Stomach (tissue), 9 donors: ENCODE data around the gene DST. TPM values are rescaled to one million over a fixed set of nuclear protein-coding genes. Genes with fewer than 3 reads are reported as not detected.

Experiments used
- DNase-seq, 2 donors: peaks; one replicate each; pipeline versions ENCODE4 v3.0.0 to v3.0.0-alpha.2; 2013 to 2019
- H3K27ac ChIP-seq, 5 donors: fragments of 200-600 bp in 4 of 5; sonication (generic) in 4 of 5; one replicate each; pipeline ENCODE4 v1.5.1; 2013 to 2019; ENCODE audit warnings: mild to moderate bottlenecking in 1 of 5, moderate library complexity in 1 of 5
- H3K27me3 ChIP-seq, 3 donors: fragments of 200-600 bp; sonication (generic); one replicate each; pipeline ENCODE4 v1.5.1; 2017 to 2019; ENCODE audit warnings: mixed run types in 1 of 3
- H3K36me3 ChIP-seq, 4 donors: fragments of 200-600 bp; sonication (generic); 1 replicate in 3 of 4; 2 replicates in 1 of 4; pipeline ENCODE4 v1.5.1; 2016 to 2019
- H3K4me1 ChIP-seq, 4 donors: fragments of 200-600 bp; sonication (generic); one replicate each; pipeline ENCODE4 v1.5.1; 2016 to 2019
- H3K4me3 ChIP-seq, 4 donors: fragments of 200-600 bp; sonication (generic) in 3 of 4; one replicate each; pipeline ENCODE4 v1.5.1; 2016 to 2019; ENCODE audit warnings: mild to moderate bottlenecking in 1 of 4
- H3K9me3 ChIP-seq, 4 donors: fragments of 200-600 bp; sonication (generic); one replicate each; pipeline ENCODE4 v1.5.1; 2016 to 2019
- CTCF ChIP-seq, 7 experiments: fragments of 450-650 bp in 4 of 7; fragments of 200-600 bp in 3 of 7; sonication (generic) in 3 of 7; IDR thresholded peaks; one replicate each; pipeline ENCODE4 v1.5.1; 2016 to 2019; ENCODE audit warnings: antibody characterized with exemption in 7 of 7, control low read depth in 2 of 7, mild to moderate bottlenecking in 1 of 7
- EP300 ChIP-seq: sonication (generic); formaldehyde crosslinking; IDR thresholded peaks from one replicate; pipeline ENCODE4 v1.6.1; 2017; ENCODE audit warnings: antibody characterized with exemption
- POLR2A ChIP-seq, 4 donors: fragments of 450-650 bp; IDR thresholded peaks; one replicate each; pipeline ENCODE4 v1.6.1; 2016; ENCODE audit warnings: antibody characterized with exemption in 4 of 4, control low read depth in 2 of 4, mild to moderate bottlenecking in 1 of 4, moderate library complexity in 1 of 4
- intact Hi-C: fragments of 100-400 bp; cut with DNase I; formaldehyde crosslinking; loops from one replicate; pipeline ENCODE4 v1.15.1; 2023; ENCODE audit warnings: low total_unique reads
- polyA plus RNA-seq, 3 donors: library from polyadenylated mRNA; stranded (reverse); fragments of 200-250 nt; gene quantifications; one replicate each; pipeline ENCODE4 v1.2.3, GENCODE V29; 2013
- total RNA-seq, 5 donors: library from RNA; depleted of rRNA; stranded (reverse); fragments of >200 nt; gene quantifications; one replicate each; pipeline versions ENCODE4 v1.1.0 to v1.2.3, GENCODE V29; 2014 to 2016
- donor health status: healthy with polysubstance abuse.
- donor health status: Bipolar disorder and iron deficiency.
- donor health status: healthy.

Gene DST
- total and polyA plus RNA-seq, 8 donors = 16.3 to 623 (median 200) TPM

GRCh38 chr6:56408976-56409375 lies 233.7 kb downstream of the DST start:
- intact Hi-C loops = no loop called here

More at GRCh38 chr6:56408976-56409375, 233.7 kb downstream of the DST start:
- TF ChIP-seq POLR2A (IDR thresholded peaks at IDR 0.05) (no peak), CTCF (IDR thresholded peaks at IDR 0.05) (no peak), EP300 (no peak)
- Histone ChIP-seq H3K9me3 (no peaks in the 10 kb centered on the region), H3K27me3 (no peaks in the 10 kb centered on the region), H3K36me3 (no peaks in the 10 kb centered on the region), H3K4me1 (peaks cover 0 to 4% (median 0%) of the 10 kb centered on the region in 4 donors), H3K27ac (no peak overlapping the region), H3K4me3 (no peak overlapping the region)
- no peak for DNase-seq
